ENCODE data around the gene GOLGA8M.
"Not testable (repeated sequence)": the region's sequence is repeated elsewhere in the genome, so short reads cannot be mapped to it uniquely, and the experiment has no call there.

GRCh38 chr15:28666402-28666801, 45.8 kb downstream of the GOLGA8M start:
- not testable (repeated sequence) for TF ChIP-seq RXRA (IDR thresholded peaks at IDR 0.05; ENCODE audit: insufficient read depth, low read depth, low read length); EZH2 (IDR thresholded peaks at IDR 0.05; ENCODE audit: low read depth, low read length, severe bottlenecking); CTCF (IDR thresholded peaks at IDR 0.05; ENCODE audit: control extremely low read depth in 1 of 3, insufficient read depth in 1 of 3, low read depth in 1 of 3, low read length in 3 of 3)

All from H1 (cell line).